MCF 10A (cell line): Measurements from ENCODE around the gene TDRD10. TPM values are rescaled to one million over a fixed set of nuclear protein-coding genes. Genes with fewer than 3 reads are reported as not detected.

ENCODE experiments used
- BruUV-seq: library from RNA; stranded (reverse); fragments of 400-500 nt; replicated peaks from 2 replicates; lab custom pipeline; 2021; lab: Mats Ljungman, UMichigan
- CTCF ChIA-PET: fragments of 300-600 bp; sonication (Branson Sonifier 250); formaldehyde crosslinking; extraction: SDS; loops from one replicate; lab custom pipeline; 2021; ENCODE audit warnings: antibody characterized with exemption, inconsistent platforms; lab: Yijun Ruan, JAX
- POLR2A ChIA-PET: fragments of 300-600, 350-650 bp; sonication (Branson Sonifier 250); formaldehyde crosslinking; extraction: SDS; loops from one replicate; lab custom pipeline; 2020; ENCODE audit warnings: antibody characterized with exemption, inconsistent platforms; lab: Yijun Ruan, JAX
- DNase-seq: peaks from one replicate; pipeline ENCODE4 v3.0.0-alpha.2; 2018; ENCODE audit not compliant: unreplicated experiment
- H3K27ac Mint-ChIP-seq: one replicate; pipeline ENCODE4 v1.8.0; 2022; ENCODE audit warnings: mild to moderate bottlenecking, low read depth, mixed read lengths; ENCODE audit not compliant: unreplicated experiment
- H3K27me3 Mint-ChIP-seq: one replicate; pipeline ENCODE4 v1.8.0; 2022; ENCODE audit warnings: mixed read lengths; ENCODE audit not compliant: insufficient read depth, unreplicated experiment
- H3K36me3 Mint-ChIP-seq: one replicate; pipeline ENCODE4 v1.8.0; 2022; ENCODE audit warnings: mild to moderate bottlenecking, moderate library complexity, mixed read lengths; ENCODE audit not compliant: insufficient read depth, unreplicated experiment
- H3K4me1 Mint-ChIP-seq: one replicate; pipeline ENCODE4 v1.8.0; 2022; ENCODE audit warnings: mixed read lengths; ENCODE audit not compliant: insufficient read depth, unreplicated experiment
- H3K4me3 Mint-ChIP-seq: one replicate; pipeline ENCODE4 v1.8.0; 2022; ENCODE audit warnings: mild to moderate bottlenecking, moderate library complexity, mixed read lengths; ENCODE audit not compliant: unreplicated experiment
- H3K9me3 Mint-ChIP-seq: one replicate; pipeline ENCODE4 v1.8.0; 2022; ENCODE audit warnings: mixed read lengths; ENCODE audit not compliant: unreplicated experiment
- intact Hi-C: fragments of 100-400 bp; cut with micrococcal nuclease; formaldehyde crosslinking; loops from 2 replicates; pipeline ENCODE4 v1.14.1; 2022
- total RNA-seq: library from RNA; stranded (reverse); gene quantifications from 2 replicates; pipeline ENCODE4 v1.2.3, GENCODE V29; 2022
- TF ChIP-seq, protein P1 (sequence below): fragments of 200-600 bp; IDR thresholded peaks from one replicate; pipeline ENCODE4 v1.8.0; 2022; ENCODE audit warnings: antibody characterized with exemption, mild to moderate bottlenecking; ENCODE audit not compliant: unreplicated experiment

The TDRD10 gene
- total RNA-seq, 1 experiment from 2014 or later: not detected

DNA sequence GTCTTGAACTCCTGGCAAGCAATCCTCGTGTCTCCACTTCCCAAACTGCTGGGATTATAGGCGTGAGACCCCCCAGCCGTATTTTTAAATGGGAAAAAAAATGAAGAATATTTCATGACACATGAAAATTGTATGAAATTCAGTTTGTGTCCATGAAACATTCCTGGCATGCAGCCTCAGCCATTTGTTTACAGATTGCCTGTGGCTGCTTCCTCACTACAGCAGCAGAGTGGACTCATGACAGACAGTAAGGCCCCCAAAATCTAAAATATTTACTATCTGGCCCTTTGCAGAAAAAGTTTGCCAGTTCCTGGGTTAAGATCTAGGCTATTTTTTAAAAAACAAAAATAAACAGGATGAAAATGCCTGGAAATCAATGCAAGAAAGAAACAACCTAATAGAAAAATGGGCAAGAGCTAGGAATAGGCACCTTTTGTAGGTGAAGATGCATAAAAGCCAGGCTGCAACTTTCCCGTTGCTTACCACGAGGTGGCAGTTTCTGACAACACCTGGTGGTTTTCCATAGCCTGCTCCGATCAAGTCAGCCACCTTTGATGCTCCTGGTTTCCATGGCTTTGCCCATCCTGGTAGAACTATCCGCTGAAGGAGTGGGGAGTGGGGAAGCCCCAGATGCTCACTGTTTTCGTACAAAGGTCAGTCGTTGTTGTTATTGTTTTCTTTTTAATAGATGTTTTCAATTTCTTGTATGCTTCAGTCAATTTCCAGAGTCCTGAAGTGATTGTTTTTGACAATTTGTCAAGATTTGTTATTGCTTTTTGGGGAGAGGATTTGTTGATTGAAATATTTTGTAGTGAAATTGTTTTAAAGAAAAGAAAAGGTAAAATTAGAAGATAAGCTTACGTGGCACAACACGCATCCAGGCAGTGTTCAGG lies 32.2 kb downstream of the TDRD10 start:
- POLR2A ChIA-PET: interaction anchor here (0.9 to 1.3 kb wide), 3 partner anchors 9 to 551 kb away, joined by 3 to 4 read pairs (median 4); no protein-coding TSS in a partner anchor
- H3K9me3 Mint-ChIP-seq: peaks cover 7% of the 10 kb centered on the region
- H3K4me1 Mint-ChIP-seq: no peaks in the 10 kb centered on the region
- CTCF ChIA-PET: interaction anchor here (0.6 to 3.4 kb wide), 18 partner anchors 8 to 1134 kb away, joined by 3 to 20 read pairs (median 4); no protein-coding TSS in a partner anchor
- H3K27ac Mint-ChIP-seq: no peak overlapping the region
- DNase-seq: peak; percentile 76
- H3K27me3 Mint-ChIP-seq: peaks cover 40% of the 10 kb centered on the region
- H3K4me3 Mint-ChIP-seq: no peak overlapping the region
- H3K36me3 Mint-ChIP-seq: no peaks in the 10 kb centered on the region
- TF ChIP-seq, protein P1, sequence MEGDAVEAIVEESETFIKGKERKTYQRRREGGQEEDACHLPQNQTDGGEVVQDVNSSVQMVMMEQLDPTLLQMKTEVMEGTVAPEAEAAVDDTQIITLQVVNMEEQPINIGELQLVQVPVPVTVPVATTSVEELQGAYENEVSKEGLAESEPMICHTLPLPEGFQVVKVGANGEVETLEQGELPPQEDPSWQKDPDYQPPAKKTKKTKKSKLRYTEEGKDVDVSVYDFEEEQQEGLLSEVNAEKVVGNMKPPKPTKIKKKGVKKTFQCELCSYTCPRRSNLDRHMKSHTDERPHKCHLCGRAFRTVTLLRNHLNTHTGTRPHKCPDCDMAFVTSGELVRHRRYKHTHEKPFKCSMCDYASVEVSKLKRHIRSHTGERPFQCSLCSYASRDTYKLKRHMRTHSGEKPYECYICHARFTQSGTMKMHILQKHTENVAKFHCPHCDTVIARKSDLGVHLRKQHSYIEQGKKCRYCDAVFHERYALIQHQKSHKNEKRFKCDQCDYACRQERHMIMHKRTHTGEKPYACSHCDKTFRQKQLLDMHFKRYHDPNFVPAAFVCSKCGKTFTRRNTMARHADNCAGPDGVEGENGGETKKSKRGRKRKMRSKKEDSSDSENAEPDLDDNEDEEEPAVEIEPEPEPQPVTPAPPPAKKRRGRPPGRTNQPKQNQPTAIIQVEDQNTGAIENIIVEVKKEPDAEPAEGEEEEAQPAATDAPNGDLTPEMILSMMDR: peak; percentile 81
- BruUV-seq: no TSS peak
- intact Hi-C loops: loop anchor here (1.0 kb wide), 1 partner anchor 344 kb away; no protein-coding TSS in a partner anchor

DNA sequence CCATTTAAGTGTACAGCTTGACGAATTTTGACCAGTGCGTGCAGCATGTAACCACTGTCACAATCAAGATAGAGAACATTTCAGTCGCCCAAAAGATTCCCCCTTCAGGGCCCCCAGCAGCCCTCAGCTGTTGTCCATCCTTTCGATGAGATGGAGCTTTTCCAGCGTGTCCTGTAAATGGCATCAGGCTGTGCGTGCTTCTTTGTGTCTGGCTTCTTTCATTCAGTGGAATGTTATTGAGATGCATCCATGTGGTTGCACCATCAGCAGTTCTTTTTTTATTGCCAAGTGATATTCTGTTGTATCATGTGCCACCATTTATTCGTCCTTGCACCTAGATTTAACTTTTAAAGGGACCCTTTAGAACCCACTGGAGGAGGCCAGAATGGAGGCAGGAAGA lies 34.6 kb downstream of the TDRD10 start:
- Mint-ChIP-seq H3K27ac (no peak overlapping the region), H3K4me3 (no peak overlapping the region), H3K4me1 (no peaks in the 10 kb centered on the region), H3K9me3 (peaks cover 7% of the 10 kb centered on the region), H3K27me3 (peaks cover 64% of the 10 kb centered on the region), H3K36me3 (no peaks in the 10 kb centered on the region)
- ChIA-PET POLR2A (no interaction called here), CTCF (interaction anchor here (0.6 to 1.0 kb wide), 3 partner anchors 43 to 404 kb away, joined by 3 read pairs; no protein-coding TSS in a partner anchor)
- no peak for DNase-seq
- no TSS peak for BruUV-seq
- TF ChIP-seq, protein P1: no peak
- intact Hi-C loops: no loop called here

DNA sequence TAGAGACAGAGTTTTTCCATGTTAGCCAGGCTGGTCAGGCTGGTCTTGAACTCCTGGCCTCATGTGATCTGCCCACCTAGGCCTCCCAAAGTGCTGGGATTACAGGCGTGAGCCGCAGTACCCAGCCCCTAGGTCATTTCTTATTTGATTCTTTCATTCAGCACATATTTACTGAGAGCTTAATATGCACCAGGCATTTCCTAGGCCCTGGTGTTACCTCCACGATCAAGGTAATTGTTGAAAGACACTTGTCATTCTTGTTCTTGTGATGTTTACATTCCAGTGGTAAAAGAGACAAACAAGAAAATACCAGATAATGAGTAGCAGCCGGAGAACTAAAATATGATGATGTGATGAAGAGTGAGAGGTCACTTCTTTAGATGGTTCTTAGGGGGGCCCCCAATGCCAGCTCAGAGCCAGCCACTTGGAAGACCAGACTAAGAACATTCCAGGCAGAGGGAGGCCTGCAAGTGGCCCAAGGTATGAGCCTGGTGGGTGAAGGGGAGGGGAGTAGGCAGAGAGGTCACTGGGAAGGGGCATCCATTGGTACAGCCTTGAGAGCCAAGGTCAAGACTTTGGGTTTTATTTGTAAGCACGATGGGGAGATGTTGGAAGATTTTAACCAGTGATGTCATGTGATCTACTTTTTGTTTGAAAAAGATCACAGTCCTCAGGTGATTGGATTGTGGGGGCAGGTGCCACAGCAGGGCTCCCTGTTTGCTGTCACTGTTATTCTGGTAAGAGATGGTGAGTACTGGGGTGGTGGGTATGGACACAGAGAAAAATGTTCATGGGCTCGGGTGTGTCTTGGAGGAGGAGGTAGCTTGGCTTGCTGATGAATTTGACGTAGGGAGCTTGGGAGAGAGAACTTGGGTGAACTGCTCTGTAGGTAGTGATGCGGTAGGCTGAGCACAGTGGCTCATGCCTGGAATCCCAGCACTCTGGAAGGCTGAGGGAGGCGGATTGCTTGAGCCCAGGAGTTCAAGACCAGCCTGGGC lies 37.8 kb downstream of the TDRD10 start:
- H3K4me3 Mint-ChIP-seq: no peak overlapping the region
- H3K4me1 Mint-ChIP-seq: no peaks in the 10 kb centered on the region
- H3K9me3 Mint-ChIP-seq: peaks cover 7% of the 10 kb centered on the region
- BruUV-seq: no TSS peak
- ChIA-PET CTCF (interaction anchor here (0.6 to 1.8 kb wide), 3 partner anchors 10 to 339 kb away, joined by 3 to 6 read pairs (median 5); no protein-coding TSS in a partner anchor), POLR2A (interaction anchor here (0.7 to 1.4 kb wide), 3 partner anchors 17 to 404 kb away, joined by 3 to 5 read pairs (median 5); no protein-coding TSS in a partner anchor)
- TF ChIP-seq, protein P1: no peak
- intact Hi-C loops: loop anchor here (10.0 kb wide), 1 partner anchor 355 kb away; no protein-coding TSS in a partner anchor
- no peak for DNase-seq
- H3K27me3 Mint-ChIP-seq: peaks cover 77% of the 10 kb centered on the region
- H3K27ac Mint-ChIP-seq: no peak overlapping the region
- H3K36me3 Mint-ChIP-seq: no peaks in the 10 kb centered on the region
